HG02678 (cell line): Measurements from ENCODE around the gene NAA40.

Source experiments
- ATAC-seq: cut with Tn5 transposase; IDR thresholded peaks from one replicate; pipeline ENCODE4 v1.9.1; 2021; ENCODE audit warnings: mild to moderate bottlenecking, moderate library complexity; ENCODE audit not compliant: unreplicated experiment

The NAA40 gene

DNA sequence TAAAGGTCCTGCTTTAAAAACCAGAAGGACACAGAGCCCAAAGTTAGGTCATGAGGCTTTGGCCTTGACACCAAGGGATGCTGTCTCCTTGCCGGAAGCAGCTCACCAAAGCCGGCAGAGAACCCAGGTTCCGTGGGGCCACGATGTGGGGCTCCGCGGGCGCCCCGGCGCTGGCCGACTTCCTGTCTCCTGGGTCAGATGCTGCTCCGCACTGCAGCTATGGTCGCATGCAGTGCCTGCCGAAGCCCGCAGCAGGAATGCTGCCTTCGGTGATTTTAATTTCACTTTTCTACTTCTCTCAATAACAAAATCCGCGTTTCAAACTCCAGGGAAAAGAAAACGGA, 47.0 kb downstream of the NAA40 start:
- ATAC-seq, result peak; percentile 48

- peak; percentile 86 for ATAC-seq
Measured at GRCh38 chr11:63986156-63986931, 47.5 kb downstream of the NAA40 start, which contains the start of gene OTUB1. Gene OTUB1 (plus strand): TSS chr11:63986438. CDS start chr11:63986457, 19 bp downstream.

DNA sequence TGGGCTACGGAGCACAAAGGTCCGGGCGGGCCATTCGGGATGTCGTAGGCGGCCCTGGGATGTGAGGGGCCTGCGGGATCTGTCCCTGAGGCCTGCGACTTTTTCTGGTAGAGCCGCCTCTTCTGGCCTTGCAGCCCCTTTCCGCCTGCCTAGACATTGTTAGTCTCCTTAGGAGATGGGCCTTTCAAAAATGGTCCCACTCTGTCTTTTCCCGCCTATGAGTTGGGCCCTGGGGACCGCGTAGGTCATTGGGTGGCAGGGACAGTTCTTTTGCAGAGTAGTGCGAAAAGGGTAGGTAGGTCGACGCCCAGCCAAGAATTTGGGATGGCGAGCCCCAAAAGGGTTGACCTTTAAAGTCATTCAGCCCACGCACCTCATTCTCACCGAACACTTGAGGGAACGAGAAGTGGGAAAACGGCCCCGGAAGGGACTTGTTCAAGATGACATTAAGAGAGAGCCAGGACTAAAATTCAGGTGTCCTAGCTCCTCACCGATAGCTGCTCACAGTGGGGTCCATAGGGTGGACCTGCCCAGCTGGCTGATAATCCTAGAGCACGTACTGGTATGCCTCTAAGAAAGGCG, 48.2 kb downstream of the NAA40 start:
- ATAC-seq, result no peak

DNA sequence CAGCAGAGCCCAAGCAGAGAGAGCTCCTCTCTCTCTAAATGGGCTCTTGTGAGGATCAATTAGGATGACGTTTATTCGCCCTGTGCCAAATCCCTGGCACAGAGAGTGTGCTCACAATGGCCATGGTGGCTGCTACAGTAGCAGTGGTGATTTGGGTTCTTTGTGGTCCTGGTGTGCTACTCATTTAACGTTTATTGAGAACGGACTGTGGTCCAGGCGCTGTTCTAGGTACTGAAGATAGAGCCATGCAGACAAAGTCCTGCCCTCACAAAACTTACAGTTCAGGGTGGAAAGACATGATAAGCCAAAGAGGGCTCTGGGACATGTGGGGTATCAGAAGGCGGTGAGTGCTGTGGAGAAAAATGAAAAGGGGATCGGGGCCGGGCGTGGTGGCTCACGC, 52.8 kb downstream of the NAA40 start:
- no peak for ATAC-seq

GRCh38 chr11:63993100-63993499, 54.3 kb downstream of the NAA40 start:
- no peak for ATAC-seq

- no peak for ATAC-seq
Measured at GRCh38 chr11:63993993-63994392, 55.2 kb downstream of the NAA40 start.

DNA sequence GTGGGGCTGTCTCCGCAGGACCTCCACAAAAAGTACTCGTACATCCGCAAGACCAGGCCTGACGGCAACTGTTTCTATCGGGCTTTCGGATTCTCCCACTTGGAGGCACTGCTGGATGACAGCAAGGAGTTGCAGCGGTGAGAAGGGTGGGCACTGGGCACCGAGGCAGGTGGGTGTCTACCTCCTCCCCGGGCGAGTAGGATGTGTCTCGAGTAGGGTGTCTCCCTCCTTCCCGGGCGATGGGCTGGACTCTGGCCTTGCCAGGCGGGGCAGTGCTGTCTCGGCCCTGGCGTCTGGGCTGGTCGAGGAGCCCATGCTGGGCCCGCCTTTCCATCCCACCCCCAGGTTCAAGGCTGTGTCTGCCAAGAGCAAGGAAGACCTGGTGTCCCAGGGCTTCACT, 57.7 kb downstream of the NAA40 start:
- no peak for ATAC-seq

- no peak for ATAC-seq
Measured at GRCh38 chr11:63997104-63997700, 58.4 kb downstream of the NAA40 start.

DNA sequence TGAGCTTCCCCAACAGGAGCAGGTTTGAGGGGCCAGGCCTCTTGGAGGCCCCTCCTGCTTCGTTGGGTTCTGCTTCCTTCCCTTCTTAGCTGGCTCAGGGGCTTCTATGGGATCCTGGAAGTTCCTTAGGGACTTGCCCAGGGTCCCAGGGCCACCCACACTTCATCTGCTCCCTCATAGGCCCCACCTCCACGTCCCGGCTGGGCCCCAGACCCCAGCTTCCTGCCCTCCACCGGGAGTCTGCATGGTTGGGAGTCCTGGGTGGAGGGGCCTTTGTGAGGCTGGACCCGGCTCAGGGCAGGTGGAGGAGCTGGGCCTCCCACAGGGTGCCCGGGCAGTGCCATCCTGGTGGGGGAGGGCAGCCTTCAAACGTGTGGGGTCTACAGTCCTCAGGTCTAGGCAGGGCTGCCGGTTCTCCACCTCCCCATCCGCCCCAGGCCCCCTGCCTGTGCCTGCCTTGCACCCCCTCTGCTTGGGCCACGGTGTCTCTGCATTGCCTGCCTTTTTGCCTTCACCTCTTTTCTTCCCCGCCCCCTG, 59.1 kb downstream of the NAA40 start:
- ATAC-seq, result no peak

DNA sequence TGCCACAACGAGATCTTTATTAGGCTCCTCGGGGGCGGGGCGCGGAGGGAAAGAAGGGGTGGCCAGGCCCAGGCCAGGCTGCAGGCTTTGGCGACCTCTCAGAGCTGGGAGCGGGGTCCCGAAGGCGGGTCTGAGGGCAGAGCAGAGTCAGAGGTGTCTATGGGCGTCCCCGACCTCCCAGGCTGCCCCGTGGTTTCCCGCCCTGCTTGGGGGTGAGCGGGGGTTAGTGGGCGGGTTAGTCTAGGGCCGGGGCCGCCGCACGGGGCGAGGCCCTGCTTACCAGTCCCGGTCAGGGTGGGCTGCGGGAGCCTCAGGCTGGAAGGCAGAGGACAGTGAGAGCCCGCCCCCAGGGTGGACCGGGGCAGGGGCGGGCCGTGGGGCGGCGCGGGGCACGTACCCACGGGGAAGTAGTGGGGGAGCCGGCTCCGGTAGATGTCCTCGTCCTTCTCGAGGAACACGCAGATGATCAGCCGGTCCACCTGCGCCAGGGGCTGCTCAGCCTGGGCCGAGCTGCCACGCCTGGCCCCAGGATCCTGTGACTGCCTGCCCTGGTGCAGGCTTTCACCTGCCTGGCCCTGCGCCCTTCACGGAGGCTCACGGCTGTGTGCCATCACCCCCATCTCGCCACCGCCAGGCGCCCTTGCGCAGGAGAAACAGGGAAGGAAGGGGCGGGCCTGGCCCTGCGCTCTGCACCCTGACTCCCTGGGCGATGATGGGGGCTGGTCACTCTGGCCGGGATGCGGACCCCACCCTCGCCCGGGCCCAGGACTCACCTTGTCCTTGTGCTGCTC, 60.0 kb downstream of the NAA40 start:
- no peak for ATAC-seq

- no peak for ATAC-seq
Measured at GRCh38 chr11:63999349-64000025, 60.7 kb downstream of the NAA40 start.

- ATAC-seq, result no peak
Measured at GRCh38 chr11:64000026-64000739, 61.4 kb downstream of the NAA40 start.

DNA sequence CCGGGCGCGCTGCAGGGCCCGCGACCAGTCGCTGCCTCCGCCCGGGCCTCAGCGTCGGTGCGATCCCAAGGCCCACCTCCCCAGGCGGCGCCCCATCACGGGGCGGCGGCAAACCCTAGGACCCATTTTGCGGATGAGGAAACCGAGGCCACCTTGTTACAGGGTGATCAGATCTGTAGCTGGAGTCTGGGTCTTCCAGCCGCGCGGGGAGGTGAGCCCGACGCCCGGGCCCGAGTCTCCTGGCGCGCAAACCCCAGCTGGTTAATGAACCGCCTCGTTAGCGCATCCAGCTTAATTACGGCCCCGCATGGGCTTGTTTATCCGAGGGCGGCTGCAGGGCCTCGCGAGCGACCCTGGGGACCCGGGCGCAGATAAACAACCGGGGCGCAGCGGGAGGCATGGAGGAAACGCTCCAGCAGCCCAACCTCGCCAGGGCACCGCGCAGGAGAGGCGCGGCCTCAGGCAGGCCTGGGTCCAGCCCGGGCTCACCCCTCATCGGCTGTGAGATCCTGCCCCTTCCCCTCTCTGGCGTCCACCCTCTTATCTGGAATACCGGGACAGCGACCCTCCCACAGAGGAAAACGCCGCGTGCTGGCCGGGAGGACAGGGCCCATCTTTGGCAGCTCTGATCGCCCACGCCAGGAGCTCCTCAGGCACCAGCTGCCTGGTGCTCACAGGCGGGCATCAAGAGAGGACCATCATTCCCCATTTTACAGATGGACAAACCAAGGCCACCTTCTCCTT, 62.1 kb downstream of the NAA40 start:
- ATAC-seq, result no peak

- ATAC-seq, result no peak
Measured at GRCh38 chr11:64001484-64002420, 63.0 kb downstream of the NAA40 start.

- no peak for ATAC-seq
Measured at GRCh38 chr11:64003807-64004589, 65.2 kb downstream of the NAA40 start.

DNA sequence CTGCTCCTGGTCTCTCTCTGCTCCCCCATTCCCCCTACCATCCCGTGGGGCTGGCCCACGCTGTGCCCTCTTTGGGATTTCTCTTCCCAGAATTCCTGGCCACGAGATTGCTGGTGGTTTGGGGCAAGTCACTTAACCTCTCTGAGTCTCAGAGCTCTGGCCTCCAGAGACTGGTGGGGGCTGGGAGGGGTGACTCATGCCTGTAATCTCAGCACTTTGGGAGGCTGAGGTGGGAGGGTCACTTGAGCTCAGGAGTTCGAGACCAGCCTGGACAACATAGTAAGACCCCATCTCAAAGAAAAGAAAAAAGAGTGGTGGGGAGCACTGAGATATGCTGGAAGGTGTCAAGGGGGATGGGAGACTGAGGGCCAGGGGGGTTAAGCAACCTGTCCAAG, 65.8 kb downstream of the NAA40 start:
- ATAC-seq, result no peak

- ATAC-seq, result no peak
Measured at GRCh38 chr11:64005691-64006090, 66.9 kb downstream of the NAA40 start.
